HPDE6-E6E7 (cell line): Measurements from ENCODE around the gene MYO5A.
"Not testable (repeated sequence)": the region's sequence is repeated elsewhere in the genome, so short reads cannot be mapped to it uniquely, and the experiment has no call there.

Experiments
- DNase-seq: peaks from one replicate; pipeline ENCODE4 v3.0.0; 2011; ENCODE audit warnings: missing footprints; ENCODE audit errors: extremely low spot score

MYO5A gene

DNA sequence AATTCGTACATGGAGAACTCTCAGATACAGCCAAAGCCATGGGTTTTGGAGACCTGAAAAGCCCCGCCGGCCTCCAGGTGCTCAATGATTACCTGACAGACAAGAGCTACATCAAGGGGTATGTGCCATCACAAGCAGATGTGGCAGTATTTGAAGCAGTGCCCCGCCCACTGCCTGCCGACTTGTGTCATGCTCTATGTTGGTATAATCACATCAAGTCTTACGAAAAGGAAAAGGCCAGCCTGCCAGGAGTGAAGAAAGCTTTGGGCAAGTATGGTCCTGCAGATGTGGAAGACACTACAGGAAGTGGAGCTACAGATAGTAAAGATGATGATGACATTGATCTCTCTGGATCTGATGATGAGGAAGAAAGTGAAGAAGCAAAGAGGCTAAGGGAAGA is 23.5 kb downstream of the MYO5A start:
- DNase-seq, result no peak

DNA sequence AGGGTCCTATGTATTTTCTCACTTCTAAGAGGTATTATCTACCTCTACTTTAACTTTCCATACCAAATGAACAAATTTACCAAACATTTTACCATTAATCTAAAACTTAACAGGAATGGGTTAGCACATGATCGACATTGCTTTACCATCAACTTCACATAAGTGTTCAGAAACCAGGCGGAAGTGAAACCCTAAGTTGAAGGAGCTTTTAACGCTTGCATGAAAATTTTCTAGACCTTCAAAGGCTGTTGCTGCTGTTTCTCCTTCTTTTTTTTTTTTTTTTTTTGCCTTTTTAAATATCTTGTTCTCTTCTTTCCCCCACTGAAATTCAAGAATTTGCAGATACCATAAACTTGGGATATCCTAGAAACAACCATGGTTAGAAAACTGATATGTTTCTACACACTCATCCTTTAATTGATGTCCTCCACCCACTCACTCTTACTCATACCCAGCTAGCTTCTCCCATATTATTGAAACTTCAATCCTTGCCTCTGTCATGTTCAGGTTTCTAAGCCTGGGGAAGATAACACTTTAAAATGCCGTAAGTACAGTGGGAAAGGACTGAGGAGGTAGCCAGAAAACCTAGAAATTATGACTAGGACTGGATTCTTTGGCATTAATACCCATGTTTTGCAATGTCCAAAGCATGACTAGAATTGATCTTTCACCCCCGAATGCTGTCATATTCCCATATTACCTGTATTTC is 24.7 kb downstream of the MYO5A start:
- DNase-seq, result no peak

DNA sequence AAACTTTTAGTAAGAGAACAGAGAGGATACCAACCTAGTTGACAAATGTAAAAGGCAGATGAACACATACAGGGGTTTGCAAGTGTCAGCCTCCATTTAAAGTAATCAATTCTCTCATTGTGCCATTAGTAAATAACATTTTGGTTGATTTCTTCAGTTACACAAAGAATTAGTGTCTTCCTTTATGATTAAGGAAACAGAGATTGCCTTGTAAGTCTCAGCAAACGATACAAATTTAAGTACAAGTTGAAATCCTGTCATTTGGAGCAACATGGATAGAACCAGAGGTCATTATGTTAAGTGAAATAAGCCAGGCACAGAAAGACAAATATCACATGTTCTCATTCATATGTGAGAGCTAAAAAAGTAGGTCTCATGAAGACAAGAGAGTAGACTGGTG is 26.1 kb downstream of the MYO5A start:
- no peak for DNase-seq

DNA sequence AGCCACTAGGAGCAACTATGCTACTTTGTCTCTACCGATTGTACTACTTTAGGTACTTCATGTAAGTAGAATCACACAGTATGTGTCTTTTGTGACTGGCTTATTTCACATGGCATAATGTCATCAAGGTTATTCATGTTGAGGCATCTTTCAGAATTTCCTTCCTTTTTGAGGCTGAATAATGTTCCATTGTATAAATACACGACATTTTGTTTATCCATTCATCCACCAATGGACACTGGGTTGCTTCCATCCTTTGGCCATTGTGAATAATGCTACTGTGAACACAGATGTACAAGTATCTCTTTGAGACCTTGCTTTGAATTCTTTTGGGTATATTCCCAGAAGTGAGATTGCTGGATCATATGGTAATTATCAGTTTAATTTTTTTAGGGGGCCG is 29.2 kb downstream of the MYO5A start:
- no peak for DNase-seq

DNA sequence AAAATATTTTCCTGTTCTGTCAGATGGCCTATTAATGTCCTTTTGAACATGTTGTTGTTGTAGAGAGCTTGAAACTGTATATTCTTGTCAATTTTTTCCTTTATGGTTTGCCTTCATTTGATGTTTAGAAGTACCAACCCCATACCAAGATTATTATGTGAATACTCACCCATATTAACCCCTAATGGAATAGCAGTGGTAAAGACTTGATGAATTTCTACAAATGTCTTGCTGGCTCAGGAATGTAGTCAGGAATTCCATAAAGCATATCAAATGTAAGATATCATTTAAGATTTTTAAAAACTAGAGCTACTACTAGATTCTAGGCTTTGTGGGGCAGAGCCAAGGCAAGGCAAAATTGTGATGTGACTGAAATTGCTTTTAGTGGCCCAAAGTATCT is 30.0 kb downstream of the MYO5A start:
- no peak for DNase-seq

DNA sequence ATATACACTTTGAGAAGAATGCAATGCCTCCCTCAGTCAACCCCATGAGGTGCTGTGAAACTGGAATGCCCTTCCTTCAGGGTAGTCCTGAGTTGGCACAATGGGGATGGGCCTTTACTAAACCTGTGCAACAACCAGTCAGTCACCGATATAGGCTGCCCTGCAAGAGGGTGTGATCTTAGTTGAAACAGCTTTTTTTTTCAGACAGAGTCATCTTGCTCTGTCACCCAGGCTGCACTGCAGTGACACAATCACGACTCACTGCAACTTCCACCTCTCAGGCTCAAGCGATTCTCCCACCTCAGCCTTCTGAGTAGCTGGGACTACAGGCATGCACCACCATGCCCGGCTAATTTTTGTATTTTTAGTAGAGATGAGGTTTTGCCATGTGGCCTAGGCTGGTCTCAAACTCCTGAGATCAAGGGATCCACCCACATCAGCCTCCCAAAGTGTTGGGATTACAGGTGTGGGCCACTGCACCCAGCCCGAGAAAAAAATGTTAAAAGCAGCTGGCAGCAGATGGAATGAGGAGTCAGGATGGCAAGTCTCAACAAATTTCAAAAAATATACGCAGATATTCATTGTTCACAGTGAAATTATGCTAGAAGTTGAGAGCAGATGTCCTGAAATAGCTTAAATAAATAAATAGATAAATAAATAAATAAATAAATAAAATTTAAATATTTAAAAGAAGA is 31.8 kb downstream of the MYO5A start:
- peak; percentile 22 for DNase-seq

DNA sequence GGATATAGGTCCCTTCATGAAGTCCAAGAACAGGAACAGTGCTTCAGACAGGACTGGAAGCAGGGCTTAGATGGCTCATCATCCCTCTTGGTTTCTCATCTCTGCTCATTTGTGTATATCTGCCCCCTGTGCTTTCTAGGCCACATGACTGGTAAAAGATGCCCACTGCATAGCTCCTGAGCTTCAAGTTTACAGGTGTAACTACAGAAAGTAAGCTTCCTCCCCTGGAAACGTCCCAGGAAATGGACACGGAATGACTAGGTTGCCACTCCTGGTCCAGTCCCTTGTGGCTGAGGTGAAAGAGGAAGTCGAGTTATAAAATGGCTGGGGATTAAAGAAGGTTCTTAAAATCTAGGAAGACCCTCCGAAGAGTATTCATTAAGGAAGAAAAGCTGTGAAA is 32.5 kb downstream of the MYO5A start:
- DNase-seq, result no peak

DNA sequence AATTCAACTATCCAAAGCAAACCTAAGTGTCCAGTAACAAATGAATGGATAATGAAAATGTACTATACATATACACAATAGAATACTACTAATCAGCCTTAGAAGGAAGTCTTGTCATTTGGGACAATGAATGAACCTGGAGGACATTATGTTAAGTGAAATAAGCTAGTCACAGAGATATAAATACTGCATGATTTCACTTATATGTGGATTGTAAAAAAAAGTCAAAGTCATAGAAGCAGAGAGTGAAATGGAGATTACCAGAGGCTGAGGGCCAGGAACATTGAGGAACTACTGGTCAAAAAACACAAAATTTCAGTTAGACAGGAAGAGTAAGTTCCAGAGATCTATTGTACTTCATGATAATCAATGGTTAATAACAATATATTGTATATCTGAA is 33.6 kb downstream of the MYO5A start:
- DNase-seq, result no peak

DNA sequence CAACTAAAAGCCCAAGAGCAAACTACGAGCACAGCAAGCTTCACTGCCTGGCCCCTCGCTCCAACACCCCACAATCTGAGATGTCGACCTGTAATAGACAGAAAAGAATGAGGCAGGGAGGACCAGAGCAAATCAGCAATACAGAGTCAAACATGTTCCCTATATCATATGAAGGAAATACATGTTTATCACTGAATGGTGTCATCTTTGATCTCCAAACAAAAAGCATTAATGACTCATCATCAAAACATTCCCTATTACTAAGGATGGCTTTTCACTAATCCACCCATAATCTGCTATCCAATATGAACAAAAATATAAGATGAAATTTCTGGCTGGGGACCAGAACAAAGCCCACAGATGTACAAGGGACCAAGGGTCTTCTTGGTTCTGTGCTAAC is 34.7 kb downstream of the MYO5A start:
- DNase-seq, result no peak

DNA sequence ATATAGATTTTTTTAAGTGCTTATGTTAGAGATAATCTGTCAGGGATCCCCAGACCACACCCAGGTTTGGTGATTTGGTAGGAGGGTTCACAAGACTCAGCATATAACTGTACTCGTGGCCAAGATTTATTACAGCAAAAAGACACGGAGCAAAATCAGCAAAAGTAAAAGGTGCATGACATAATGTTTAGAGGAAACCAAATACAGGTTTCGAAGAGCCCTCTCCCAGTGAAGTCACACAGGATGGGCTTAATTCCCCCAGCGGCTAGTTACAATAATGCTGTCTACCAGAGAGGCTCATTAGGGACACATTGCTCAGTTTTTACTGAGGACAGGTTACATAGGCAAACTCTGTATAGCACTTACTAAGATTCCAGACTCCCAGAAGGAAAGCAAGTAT is 36.5 kb downstream of the MYO5A start:
- no peak for DNase-seq

DNA sequence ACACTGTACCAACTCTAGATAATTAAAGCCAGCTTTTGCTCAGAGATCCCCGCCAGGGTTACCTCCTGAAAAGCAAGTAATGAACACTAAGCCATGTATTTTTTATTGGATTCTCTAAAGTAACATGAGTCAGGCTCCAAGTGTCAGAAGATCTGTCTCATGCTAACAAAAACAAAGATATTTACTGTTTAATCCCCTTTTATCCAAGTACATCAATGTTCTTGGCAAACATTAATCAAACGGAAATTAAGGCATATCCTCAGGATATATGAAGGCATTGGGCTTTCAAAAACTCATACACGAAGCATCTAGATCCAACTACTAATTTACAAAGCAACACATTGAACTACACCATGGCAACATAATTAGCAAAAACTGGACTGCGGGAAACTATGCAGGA is 37.2 kb downstream of the MYO5A start:
- no peak for DNase-seq

DNA sequence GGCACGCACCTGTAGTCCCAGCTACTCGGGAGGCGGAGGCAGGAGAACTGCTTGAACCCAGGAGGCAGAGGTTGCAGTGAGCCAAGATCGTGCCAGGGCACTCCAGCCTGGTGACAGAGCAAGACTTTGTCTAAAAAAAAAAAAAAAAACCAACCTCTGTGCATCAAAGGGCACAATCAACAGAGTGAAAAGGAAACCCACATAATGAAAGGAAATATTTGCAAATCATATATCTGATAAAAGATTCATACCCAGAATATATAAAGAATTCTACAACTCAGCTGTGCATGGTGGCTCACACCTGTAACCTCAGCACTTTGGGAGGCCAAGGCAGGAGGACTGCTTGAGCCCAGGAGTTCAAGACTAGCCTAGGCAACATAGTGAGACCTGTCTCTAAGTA is 39.2 kb downstream of the MYO5A start:
- DNase-seq, result not testable (repeated sequence)

DNA sequence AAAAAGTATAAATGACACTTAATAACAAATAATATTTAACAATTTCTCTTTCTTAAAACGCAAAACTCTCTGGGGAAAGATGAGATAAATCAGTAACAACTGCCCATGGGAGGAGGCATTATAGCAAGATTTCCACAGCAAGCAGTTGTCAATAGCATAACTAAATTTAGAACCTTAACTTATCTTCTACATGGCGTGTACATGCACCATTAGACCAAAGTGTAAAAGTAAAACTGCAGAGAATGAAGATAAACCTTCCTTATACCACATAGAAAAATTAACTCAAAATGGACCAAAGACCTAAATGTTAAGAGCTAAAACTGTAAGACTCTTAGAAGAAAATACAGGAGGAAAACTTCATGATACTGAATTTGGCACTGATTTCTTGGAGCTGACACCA is 39.9 kb downstream of the MYO5A start:
- DNase-seq, result no peak

DNA sequence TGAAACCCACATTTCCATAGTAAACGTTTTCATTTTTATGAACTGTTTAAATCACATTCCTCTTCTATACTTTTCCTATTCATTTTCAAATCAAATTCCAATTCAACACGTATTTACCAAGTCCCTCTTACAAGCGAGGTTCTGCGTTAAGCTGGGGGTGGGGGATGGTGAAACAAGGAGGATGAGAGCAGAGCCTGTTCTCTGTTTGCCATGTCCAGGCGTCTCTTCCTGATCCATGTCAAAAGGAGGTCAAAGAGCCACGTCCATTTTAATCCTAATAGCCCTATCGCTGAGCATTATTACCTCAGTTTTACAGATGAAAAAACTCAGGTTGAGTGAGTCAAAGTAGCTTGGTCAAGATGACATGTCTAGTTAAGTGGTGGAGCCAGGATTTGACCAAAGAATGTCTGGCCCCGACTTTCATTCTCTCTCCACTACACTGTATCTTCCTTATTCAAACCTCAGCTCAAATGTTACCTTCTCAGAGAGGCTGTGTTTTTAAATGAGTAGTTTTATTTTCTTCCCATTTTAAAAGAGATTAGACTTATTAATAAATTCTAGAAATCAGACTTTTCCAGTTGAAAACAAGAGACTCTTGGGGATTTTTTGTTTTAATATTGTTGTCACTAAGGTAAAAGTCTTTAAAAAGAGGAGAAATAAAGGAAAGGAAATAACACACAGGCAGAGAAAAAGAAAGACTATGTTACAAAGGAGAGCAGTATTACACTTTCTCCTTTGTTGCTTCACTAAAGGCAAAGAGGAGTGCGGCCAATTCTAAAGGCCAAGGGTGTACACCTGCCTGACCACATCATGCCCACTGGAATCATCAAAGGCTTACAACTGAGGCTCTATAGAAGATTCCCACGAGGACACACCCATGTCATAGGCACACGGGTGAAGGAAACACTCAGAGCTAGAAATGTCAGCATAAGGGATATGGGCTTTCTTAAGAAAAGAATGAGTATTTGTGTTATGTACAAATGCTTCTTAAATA is 42.4 kb downstream of the MYO5A start:
- DNase-seq, result no peak

DNA sequence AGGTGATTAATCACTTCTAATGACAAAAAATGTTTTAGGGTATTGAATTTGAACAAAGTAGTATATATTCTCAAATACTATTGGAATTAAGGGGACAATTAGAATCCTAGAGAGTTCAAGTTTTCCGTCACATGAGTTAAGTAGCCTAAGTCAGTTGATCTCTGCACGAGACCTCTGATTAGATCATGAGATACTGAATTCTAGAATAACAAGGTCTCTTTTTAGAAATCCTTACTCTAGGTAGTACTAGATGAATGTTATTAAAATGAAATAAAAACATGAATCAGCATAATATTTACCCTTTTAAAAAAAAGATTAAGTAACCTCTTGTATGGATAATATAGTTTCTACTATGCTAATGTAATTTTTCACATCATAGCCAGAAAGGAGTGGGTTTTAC is 43.4 kb downstream of the MYO5A start:
- DNase-seq, result no peak

DNA sequence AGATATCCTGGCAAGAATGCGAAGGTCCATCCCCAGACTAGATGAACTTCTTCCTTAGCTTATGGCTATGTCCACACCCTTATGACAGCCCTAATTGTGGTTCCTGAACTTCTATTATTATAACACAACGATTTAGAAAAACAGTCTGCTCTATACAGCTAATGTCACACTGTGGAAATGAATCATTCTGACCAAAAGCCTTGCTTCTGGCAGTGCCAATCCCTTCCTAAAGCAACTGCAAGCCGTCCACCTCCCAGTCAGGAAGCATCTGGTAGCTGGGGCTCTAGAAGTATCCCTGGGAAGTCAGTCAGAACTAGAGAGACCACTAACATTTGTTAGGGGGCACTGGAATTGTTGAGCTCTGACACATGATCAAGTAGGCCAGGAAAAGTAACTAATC is 45.0 kb downstream of the MYO5A start:
- DNase-seq, result no peak

DNA sequence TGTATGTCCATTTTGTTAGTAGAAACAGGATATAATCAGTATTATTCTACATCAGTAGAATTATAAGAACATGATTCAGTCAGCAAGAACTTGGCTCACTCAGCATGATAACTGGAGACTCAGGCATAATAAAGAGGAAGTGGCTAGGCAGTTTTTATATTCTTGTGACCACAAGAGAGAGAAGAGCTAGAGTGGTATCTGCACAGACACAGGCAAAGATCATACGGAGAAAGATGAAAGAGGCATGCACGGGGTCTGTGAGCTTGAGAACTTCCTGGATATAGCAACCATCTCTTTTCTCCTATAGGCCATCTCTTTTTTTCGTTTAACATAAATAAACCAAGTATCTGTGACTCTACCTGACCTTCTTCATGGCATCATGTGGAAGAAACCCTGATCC is 46.8 kb downstream of the MYO5A start:
- DNase-seq, result no peak

DNA sequence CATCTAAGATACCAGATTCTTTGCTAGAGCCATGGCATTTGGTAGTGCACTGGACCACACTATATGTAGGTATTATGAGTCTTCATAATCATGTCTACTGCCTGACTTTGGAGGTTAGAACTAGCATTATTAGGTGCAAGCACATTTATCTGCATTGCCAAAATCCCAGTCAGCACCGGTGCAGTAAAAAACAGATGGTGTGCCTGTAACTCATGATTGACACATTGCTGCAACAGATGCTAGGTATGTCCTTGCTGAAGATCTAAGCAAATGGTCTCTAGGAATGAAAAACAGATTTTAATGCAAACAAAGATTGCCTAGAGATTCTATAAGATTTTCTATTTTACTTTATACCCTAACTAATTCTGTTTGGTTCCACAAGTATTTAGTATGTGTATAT is 47.7 kb downstream of the MYO5A start:
- DNase-seq, result no peak

DNA sequence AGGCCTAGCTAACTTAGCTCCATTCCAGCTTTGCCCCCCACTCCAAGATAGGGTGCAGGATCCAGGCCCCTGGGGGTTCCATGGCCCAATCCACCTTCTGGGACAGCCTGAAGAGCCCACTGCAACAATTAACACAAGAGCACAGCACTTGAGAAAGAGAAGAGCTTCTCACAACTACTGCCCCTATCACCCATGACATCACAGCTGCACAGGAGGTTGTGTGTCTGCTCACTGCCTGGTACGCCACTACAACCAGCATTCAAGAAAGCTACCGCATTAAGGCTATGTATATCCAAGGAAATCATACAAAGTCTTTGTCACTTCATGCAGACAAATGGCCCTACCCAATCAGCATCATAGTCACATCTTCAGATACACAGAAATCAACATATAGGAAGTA is 62.0 kb downstream of the MYO5A start:
- no peak for DNase-seq

DNA sequence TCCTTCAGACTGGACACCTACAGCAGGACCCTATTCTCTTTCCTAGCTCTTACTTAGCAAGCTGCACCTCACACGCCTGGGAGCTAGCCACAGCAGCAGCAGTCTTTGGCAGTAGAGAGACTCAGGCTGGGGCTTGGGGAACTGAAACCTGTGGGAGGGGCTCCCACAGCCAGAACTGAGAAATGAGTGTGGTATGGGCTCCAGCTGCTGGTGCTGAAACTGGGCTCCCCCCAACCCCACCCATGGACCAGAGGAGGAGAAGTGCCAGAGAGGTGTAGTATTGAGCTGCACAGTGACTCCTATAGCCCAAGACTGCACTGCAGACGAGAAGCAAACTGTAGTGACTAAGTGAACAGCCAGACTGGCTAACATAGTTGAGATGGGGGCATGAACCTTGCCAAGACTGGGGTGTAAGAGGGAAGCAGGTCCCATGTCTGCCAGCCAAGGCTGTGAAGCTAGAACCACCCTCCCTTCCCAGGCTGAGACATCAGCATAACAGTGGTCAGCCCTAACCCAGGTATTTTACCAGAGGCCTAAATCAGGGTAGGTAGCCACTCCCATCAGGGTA is 62.5 kb downstream of the MYO5A start:
- DNase-seq, result no peak

DNA sequence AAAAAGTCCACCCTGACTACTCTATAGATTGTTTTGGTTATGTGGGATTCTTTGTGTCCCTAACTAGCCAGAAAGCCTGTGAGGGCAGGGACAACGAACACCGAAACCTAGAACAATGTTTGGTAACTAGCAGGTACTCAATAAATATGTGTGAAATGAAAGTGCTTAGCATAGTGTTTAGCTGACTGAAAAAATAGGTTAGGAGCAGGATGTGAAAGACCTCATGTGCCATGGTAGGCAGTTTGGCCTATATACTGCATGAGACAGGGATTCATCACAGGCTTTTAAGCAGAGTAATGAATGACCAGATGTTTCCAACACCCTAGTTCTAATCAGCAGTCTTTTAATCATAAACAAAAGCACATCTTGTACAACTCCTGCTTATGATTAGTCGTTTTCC is 64.2 kb downstream of the MYO5A start:
- no peak for DNase-seq

DNA sequence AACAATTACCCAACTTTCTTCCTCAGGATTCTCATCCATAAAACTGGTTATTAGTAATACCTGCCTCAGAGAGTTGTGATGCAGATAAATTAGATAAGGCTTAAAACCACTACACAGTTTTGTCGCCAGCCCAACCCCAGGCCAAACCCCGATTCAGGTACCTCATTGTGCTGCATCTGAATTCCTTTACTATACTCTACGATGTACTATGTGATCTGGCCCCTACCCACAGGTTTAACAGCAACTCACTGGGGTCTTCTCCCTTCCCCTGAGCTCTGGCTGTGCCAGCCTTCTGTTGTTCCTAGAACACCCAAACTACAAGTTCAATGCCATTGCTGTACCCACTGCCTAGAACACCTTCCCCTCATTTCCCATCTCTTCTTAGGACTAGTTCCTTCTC is 64.6 kb downstream of the MYO5A start:
- no peak for DNase-seq
